22Rv1 (cell line): ENCODE data around the gene UTY.
A peak's percentile ranks its signal among the peaks of the same experiment; 100 is the strongest.

Source experiments
- H3K27ac ChIP-seq: fragments of 450-650 bp; 2 replicates; pipeline ENCODE4 v1.5.1; 2017
- ZFX ChIP-seq: fragments of 450-650 bp; IDR thresholded peaks from 2 replicates; pipeline ENCODE4 v1.6.1; 2017; ENCODE audit warnings: antibody characterized with exemption, borderline replicate concordance
- TF ChIP-seq, protein P1 (sequence below): fragments of 450-650 bp; IDR thresholded peaks from 2 replicates; pipeline ENCODE4 v1.5.1; 2017; ENCODE audit warnings: mild to moderate bottlenecking

Gene UTY

DNA sequence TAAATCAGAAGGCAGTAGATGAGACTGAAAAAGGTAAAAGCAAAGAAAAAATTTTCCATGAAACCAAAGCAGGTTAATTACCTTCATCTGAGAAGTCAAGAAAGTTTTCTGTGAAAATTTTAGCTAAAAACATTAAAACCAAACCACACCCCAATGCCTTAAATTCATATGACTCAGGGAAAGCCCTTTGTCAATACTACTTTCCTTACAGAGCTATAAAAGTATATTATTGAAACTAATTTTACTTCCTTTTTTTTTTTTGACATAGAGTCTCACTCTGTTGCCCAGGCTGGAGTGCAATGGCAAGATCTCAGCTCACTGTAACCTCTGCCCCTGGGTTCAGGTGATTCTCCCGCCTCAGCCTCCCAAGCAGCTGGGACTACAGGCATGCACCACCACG lies 117.2 kb downstream of the UTY start:
- no peak for TF ChIP-seq ZFX
- TF ChIP-seq, protein P1, sequence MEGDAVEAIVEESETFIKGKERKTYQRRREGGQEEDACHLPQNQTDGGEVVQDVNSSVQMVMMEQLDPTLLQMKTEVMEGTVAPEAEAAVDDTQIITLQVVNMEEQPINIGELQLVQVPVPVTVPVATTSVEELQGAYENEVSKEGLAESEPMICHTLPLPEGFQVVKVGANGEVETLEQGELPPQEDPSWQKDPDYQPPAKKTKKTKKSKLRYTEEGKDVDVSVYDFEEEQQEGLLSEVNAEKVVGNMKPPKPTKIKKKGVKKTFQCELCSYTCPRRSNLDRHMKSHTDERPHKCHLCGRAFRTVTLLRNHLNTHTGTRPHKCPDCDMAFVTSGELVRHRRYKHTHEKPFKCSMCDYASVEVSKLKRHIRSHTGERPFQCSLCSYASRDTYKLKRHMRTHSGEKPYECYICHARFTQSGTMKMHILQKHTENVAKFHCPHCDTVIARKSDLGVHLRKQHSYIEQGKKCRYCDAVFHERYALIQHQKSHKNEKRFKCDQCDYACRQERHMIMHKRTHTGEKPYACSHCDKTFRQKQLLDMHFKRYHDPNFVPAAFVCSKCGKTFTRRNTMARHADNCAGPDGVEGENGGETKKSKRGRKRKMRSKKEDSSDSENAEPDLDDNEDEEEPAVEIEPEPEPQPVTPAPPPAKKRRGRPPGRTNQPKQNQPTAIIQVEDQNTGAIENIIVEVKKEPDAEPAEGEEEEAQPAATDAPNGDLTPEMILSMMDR: no peak
- H3K27ac ChIP-seq: no peak overlapping the region

DNA sequence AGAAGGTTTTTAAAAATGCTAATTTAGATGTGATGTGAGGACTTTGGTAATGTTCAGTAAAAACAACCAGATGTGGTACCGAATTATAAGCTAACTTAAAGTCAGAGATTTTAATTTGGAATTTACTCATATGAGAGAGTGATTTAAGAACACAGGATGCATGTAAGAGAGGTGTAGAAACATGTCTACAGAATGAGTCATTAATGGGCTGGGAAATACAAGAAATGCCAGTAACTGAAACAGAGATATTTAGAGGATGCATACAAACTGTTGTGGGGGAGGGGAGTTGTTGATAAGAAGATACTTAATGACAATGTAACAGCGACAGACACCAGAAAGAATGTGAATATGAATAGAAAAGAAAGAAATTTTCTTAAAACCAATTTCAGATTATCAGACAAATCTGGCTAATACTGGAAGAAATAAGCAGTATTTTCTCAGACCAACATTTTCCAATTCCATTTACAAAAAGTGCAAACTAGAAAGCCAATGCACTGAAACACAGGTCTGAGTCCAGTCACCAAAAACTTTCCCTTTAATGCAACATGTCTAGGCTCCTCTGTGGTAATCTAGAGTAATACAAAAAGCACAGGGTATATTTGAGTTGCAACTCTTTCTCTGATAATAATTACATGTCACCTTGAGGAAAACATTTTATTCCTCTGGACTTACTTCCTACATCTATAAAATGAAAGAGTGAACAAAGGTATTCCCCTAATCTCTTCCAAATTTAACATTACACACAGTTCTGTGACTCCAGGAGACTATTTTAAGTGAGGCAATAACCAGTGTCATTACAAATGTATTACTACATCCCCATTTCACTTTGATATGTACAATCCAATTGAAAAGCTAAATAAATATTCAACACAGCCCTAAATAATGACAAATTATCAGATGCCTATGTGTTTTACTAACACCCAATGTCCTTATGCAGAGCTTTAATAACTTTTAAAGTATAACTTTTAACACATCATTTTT lies 117.9 kb downstream of the UTY start:
- no peak overlapping the region for H3K27ac ChIP-seq
- TF ChIP-seq, protein P1: no peak
- TF ChIP-seq ZFX: no peak

DNA sequence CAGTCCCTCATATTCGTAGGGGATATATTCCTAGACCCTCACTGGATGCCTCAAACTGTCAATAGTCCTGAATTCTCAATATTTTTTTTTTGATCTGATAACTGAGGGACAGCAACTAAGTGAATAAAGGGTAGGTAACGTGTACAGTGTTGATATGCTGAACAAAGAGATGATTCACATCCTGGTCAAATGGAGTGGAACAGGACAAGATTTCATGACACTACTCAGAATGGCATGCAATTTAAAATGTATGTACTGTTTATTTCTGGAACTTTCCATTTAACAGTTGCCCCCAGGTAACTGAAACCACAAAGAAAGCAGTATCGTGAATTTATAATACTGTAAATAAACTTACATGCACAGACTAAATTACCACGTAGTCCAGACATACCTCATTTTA lies 128.4 kb downstream of the UTY start:
- no peak for TF ChIP-seq ZFX
- TF ChIP-seq, protein P1: no peak
- H3K27ac ChIP-seq: no peak overlapping the region

DNA sequence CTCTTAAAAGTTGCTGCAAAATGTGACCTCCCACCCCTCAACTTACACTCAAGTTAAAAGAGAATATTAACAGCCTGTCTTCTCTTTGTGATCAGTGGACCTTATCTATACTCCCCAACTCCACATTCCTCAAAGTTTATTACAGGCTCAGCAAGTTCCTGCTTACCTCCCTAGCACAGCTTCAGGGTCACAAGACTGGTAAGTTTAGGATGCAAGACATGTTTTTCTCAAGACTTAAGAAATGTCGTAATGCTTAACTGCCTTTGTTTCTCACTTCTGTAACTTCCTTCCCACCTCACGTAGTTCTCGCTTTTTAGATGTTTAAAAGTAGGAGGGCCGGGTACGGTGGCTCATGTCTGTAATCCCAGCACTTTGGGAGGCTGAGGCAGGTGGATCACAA lies 132.7 kb downstream of the UTY start:
- H3K27ac ChIP-seq: no peak overlapping the region
- TF ChIP-seq, protein P1: no peak
- TF ChIP-seq ZFX: no peak

DNA sequence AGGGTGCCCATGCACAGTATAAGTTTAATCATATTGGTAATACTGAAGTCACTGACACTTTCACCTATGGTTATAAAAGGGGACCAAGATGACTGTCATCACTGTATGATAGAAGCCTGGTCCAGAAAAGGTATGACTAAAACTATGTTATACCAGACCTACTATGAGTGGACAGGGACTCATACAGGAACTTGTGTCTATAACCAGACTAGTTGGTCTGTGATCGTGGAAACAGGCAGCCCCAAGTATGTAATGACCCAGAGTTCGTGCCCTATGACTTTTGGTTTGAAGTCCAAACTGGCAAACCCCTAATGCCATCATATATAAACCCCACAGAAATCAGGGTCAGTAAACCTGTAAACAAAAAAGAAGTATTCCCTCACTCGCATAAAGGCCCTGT lies 134.3 kb downstream of the UTY start:
- TF ChIP-seq, protein P1: no peak
- TF ChIP-seq ZFX: no peak
- H3K27ac ChIP-seq: no peak overlapping the region

DNA sequence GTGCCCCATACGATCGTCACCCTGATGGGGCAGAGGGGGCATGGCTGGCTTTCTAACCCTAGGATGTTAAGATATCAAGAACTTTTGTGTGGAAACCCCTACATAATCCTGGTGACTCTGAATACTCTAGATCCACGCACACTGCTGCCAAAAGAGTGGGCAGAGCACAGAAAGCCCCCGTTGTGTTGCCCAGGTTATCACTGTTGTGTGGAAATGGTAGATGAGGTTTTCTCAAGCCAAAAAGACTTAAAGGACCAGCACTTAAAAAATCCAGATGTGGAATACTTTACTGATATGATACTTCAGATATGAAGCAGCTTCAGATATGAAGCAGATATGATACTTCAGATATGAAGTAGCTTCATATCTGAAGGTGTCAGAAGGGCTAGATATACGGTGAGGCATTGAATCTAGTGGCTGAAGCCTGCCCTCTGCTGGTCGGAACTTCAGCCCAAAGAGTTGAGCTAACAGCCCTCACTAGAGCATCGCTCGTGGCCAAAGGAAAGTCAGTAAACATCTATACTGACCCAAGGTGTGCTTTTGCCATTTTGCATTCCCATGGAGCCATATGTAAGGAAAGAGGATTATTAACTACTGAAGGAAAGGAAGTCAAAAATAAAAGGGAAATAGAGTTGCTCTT lies 136.4 kb downstream of the UTY start:
- H3K27ac ChIP-seq: no peak overlapping the region
- TF ChIP-seq, protein P1: peak; percentile 69
- TF ChIP-seq ZFX: no peak

DNA sequence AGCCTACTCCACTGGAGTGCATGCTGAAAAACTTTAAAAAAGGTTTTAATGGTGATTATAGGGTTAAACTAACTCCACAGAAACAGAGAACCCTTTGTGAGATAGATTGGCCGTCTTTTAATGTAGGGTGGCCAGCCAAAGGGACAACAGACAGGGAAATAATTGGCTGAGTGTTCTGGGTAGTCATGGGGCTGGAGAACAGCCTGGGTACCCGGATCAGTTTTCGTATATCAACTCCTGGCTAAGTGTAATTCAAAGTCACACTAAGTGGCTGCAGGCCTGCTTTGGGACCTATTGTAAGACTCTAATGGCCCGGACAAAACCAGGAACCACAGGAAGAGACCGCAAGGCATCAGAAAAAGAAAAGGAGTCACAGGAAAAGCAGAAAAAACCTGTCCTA lies 139.9 kb downstream of the UTY start:
- H3K27ac ChIP-seq: no peak overlapping the region
- TF ChIP-seq ZFX: no peak
- TF ChIP-seq, protein P1: no peak
